NCI-H748 (cell line): ENCODE results near the gene OR10C1.

Experiments used
- DNase-seq: peaks from one replicate; lab custom pipeline; 2025; ENCODE audit not compliant: unreplicated experiment; lab: John Stamatoyannopoulos, UW

The OR10C1 gene

DNA sequence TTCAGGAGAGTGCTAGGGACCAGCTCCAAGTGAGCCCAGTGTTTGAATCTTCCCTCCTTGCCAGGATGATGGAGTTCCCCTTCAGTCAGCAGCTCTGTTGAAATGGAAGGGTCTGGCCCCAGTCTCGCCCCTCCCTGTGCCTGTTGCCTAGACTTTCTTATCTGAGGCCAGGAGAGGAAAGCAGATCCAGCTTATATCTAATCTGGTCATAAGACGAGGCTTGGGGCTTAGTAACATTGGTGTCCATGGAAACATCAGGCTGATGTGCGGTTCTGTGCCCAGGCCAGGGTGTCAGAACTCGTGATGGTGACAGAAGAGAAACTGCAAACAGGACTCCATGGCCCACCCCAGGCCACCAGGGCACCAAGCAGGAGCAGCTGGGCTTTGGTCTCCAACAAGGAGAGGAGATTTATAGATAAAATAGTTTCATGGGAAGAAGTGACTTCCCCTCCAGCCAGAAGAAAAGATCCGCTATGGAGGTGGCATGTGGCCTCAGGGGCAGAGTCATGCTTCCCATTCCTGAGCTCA lies 38.9 kb downstream of the OR10C1 start:
- no peak for DNase-seq

DNA sequence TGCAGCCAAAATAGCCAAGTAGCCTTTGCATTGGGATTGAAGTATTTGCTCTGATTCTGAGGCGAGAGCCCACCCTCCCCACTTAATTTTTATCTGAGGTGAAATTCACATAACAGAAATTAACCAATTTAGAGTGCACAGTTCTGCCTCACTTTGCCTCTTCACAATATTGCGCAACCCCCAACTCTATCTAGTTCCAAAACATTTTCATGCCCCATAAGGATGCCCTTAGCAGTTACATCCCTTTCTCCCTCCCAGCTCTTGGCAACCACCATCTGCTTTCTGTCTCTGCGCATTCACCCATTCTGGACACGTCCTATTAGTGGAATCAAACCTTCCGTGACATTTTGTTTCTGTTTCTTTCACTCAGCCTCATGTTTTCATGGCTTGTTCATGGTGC lies 39.6 kb downstream of the OR10C1 start:
- no peak for DNase-seq

DNA sequence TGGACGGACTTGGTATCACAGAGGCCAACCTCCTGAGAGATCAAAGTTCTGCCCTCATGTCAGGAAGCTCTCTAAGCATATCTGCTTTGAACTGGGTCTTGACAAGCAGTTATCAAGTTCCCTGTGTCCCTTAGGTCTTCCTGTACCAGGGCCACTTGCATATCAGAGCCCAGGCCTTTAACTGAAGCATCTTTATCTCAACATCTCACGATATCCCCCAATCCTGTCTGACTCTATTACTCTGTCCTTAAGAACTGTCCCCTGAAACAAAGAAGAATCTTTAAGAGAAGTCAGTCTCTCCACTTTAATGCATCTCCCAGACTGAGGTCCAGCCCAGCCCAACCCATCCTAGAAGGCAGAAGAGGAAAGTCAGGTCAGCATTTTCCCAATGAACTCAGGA lies 40.5 kb downstream of the OR10C1 start:
- no peak for DNase-seq

DNA sequence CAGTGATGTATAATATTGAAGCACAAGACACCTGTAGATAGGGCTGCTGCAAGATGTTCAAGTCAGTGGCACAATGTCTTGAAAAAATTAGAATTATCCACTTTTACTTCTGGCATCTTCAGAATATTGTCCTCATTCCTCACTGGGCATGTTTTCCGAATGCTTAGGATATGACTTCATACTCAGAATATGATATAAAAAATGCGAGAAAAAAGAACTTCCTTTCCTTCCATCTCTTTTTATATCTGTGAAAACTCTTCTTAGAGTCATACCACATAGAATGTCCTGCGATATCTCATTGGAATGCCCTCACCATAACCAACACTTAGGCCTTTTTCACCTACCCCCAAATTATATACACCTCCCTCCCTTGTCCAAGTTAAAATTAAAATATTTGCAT lies 44.1 kb downstream of the OR10C1 start:
- DNase-seq: no peak

DNA sequence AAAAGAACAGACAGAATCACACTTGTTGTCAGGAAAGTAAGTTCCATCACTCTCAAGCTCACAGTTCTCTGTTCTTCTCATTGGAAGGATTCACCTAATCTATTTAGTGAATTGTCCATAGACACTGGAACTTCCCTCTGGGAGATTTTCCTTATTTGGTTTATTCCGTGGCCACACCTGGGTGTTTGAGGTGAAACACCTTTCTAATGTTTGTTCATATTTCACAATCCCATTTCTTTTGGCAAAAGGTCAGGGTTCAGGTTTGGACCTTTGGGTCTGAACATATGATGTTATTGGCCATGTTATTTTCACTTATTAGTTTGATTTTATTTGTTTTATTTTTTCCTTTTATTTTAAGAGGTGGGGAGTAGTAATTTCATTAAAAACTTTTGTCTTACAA lies 44.6 kb downstream of the OR10C1 start:
- DNase-seq: no peak

DNA sequence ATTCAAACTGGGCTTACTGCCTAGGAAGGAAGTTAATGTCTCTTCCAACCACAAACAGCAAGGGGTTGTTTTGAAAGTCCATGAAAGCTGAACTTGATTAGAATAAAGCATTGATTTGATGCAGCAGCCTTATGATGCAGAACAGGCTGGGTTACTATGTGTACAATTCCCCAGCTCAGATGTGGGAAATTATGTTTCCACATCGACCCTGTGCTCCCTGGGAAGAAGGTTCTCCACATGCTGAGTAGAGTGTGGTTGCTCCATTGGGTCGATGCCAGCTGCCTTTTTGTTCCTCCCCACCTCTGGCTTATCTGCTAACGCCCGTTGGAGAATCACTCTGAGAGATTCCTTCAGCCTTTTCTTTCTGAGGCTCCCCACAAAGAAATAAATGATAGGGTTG lies 47.5 kb downstream of the OR10C1 start:
- no peak for DNase-seq

DNA sequence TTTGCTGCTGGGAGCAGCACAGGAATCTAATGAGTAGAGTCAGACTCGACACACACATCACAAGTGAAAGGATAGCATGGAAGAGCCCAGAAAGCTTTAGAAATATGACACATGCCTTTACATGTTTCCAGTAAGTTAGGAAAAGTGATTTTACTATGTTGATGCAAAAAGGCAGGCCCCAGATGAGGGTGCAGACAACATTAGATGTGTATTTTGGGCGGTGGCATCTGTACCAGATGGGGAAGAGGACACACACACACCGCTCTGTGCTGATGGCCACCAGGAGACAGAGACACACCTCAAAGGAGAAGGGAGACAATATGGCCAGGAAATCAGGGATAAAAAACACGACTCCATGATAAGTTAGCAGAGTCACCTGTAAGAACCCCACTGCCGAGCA lies 48.0 kb downstream of the OR10C1 start:
- no peak for DNase-seq

DNA sequence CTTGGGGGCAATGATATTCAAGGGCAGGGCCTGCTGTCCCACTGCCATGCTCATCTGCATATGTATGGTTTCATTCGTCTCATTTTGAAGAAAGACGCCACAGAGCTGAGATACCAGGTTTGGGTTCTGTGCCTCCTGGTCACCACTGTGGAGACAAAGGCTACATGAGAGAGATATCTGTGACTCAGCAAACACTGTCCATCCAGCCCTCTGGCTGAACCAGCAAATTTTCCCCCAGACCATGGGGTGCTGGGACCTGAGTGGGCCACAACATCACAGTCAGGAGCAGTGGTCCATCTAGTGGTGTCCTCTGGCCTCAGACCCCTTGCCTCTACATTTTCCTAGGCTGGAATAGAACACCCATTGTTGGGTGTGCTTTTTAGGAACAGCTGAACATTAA lies 48.6 kb downstream of the OR10C1 start, which contains the start of gene MAS1L:
TSS of gene MAS1L (minus strand) at position 297 of the 400 bp plus-strand sequence. CDS start at position 243, 54 bp downstream.
- DNase-seq: no peak

DNA sequence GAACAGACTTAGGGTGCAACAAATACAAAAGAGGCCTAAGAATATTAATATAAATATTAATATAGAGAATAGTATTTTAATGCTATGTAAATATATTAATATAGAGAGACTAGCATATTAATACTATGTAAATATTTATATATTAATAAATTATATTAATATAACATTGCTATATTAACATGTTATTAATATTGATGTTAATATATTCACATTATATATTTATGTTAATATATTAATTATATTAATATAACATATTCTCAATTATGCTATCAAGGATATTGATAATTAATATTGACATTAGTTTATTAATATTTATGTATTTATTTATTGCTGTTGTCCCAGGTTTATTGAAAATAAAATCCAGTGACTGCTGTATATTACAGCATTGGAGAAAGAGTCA lies 49.8 kb downstream of the OR10C1 start:
- DNase-seq: no peak

DNA sequence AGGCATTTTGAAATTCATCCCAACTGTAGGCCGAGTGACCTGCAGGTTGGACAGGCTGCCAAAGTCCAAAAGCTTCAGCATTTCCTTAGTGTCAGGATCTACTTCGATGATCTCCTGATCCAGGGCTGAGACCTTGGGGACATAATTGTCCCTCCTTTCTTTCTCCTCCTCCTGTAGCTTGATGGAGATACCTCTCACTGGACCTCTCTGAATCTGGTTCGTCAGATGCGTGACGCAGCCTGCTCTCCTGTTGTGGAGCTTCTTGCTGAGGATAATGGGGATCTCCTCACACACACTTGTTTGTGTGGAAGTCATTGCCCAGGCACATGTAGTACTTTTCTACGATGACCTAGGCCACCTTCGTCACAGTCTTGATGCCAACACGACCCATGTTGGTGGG lies 50.2 kb downstream of the OR10C1 start:
- DNase-seq: no peak

DNA sequence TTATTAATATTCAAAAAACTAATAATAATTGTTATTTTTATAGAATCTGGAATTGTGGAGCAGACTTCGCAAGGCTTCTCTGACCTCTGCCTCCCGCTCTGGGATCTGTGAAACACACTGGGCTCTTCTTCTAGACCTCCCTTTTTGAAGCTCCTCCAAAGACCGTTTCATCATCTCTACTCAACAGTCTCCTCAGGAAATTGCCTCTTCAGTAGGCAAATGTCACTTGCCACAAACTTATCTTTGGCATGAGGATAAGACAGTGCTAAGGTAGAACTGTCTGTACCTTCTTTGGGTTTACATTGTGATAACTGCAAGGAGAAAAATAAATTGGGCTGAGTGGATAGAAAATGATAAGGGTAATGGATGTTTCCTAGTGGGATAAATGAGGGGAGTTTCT lies 50.9 kb downstream of the OR10C1 start:
- no peak for DNase-seq

DNA sequence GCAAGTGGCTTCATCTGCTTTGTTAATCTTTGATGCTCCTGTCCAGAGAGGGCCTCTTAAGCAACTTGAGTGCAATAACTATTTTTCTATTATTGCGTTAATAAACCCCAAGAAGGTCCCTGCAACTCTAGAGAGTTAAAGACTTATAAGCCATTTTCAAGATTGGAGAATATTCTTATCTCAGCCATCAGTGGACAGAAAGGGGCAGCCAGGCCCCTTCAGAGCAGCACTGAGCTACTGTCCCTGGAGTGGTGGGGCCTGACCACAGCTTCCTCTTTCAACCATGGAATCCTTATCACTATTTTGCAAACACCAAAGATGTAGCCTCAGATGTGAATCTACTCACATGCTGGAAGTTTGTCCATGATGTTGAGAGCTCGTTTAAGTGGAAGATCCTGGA lies 51.4 kb downstream of the OR10C1 start:
- DNase-seq: no peak
